ENCODE results near the gene RNF114.
"Not testable (repeated sequence)": the region's sequence is repeated elsewhere in the genome, so short reads cannot be mapped to it uniquely, and the experiment has no call there.

The RNF114 gene

DNA sequence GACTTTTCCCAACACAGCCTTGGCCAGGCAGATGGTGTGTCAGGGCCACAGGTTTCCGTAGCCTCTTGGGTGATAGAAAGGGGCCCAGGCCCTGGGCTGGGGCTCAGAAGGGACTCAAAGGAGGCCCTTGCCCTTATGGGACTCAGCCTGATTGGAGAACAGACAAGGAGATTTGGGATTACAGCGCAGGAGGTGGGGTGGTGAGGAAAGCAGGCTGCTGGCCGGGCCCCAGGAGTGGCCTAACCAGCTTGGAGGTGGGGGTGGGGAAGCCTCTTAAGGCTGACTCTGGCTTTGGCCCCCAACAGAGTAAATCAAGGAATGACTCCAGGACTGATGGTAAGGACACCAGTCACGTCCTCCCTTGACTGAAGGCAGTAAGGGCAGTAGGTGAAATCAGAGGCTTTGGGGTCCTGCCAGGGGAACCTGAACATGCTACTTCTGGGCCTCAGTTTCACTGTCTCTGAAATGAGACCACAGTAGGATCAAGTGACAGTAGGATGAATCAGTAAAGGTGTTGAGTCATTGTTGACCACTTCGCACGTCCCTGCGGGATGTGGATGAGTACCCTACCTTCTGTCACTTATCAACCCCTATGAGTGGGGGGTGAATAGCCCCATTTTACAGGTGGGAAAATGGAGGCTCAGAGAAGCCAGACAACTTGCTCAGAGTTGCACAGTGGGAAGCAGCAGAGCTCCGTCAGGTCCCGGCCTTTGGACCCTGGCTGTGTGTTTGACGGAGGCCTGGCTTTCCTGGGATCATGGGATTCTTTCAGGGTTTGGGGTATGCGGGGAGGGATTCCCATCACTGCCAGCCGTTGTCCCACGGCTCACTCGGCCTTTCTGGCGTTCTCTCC is 51.0 kb downstream of the RNF114 start:
- DNase-seq (ENCODE audit: low spot score) = no peak

DNA sequence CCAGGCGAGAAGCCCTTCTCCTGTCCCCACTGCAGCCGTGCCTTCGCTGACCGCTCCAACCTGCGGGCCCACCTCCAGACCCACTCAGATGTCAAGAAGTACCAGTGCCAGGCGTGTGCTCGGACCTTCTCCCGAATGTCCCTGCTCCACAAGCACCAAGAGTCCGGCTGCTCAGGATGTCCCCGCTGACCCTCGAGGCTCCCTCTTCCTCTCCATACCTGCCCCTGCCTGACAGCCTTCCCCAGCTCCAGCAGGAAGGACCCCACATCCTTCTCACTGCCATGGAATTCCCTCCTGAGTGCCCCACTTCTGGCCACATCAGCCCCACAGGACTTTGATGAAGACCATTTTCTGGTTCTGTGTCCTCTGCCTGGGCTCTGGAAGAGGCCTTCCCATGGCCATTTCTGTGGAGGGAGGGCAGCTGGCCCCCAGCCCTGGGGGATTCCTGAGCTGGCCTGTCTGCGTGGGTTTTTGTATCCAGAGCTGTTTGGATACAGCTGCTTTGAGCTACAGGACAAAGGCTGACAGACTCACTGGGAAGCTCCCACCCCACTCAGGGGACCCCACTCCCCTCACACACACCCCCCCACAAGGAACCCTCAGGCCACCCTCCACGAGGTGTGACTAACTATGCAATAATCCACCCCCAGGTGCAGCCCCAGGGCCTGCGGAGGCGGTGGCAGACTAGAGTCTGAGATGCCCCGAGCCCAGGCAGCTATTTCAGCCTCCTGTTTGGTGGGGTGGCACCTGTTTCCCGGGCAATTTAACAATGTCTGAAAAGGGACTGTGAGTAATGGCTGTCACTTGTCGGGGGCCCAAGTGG is 51.9 kb downstream of the RNF114 start:
- no peak for DNase-seq (ENCODE audit: low spot score)

DNA sequence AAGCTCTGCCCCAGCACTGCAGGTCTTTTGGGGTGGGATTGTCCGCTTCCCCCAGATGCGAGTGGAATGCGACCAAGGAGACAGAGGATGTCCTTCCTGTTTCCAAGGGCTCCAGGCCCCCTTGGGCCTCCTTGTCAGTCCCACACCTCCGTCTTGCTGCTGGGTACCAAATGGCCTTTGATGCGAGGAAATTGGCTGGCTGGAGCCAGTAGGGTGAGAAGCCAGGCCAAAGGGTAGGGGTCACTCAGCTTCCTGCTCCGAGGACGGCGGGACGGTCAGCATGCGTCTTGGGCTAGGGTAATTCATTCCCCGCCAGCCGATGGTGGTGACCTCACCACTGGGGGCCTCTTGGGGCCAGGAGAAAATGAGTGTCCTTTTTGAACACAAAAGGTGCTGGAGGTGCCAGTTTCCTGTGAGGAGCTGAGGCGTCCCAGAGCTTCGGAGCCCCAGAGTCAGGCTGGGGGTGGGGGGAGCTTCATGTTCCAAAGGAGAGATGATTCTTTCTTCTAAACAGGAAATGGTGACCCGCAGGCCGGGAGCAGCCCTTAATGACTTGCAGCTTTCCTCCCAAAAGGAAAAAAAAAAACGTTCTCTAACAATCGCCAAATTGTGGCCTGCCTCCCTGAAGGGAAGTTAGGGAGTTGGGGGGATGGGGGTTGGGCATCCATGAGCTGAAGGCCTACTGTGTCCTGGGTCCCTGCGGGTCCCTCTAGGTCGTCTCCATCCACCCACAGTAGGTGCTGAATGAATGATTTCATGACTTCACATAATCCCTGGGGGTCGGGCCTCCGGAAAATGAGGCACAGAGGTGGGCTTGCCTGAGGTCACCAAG is 53.3 kb downstream of the RNF114 start:
- DNase-seq (ENCODE audit: low spot score) = no peak

GRCh38 chr20:49990271-49990720 is 54.1 kb downstream of the RNF114 start:
- DNase-seq (ENCODE audit: low spot score) = no peak

DNA sequence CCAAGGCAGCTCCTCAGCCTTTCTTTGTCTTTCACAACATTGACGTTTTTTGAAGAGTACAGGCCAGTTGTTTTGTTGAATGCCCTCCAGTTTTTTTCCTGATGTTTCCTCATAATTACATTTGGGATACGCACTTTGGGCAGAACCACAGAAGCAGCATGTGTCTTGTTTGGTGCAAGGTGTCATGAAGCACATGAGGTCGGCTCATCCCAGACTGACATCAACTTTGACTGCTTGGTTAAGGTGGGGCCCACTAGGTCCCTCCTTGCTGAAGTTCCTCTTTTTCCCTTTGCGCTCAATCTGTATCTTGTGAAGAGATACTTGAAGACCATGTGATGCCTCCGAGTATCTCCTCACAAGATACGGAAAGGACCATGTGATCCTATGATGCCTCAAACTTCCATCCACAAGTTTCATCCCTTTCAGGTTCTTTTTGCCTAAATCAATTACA is 57.1 kb downstream of the RNF114 start:
- DNase-seq (ENCODE audit: low spot score) = no peak

GRCh38 chr20:49995586-49995985 is 59.4 kb downstream of the RNF114 start:
- no peak for DNase-seq (ENCODE audit: low spot score)

GRCh38 chr20:49998478-49999188 is 62.4 kb downstream of the RNF114 start:
- DNase-seq (ENCODE audit: low spot score) = not testable (repeated sequence)

GRCh38 chr20:49999329-49999728 is 63.1 kb downstream of the RNF114 start:
- DNase-seq (ENCODE audit: low spot score) = no peak

GRCh38 chr20:50000548-50001222 is 64.5 kb downstream of the RNF114 start:
- not testable (repeated sequence) for DNase-seq (ENCODE audit: low spot score)

- no peak for DNase-seq (ENCODE audit: low spot score)
Observed at GRCh38 chr20:50001784-50002311, 65.7 kb downstream of the RNF114 start.

GRCh38 chr20:50003253-50003656 is 67.1 kb downstream of the RNF114 start:
- no peak for DNase-seq (ENCODE audit: low spot score)

All from ecto neural progenitor cell (in vitro differentiated cells).